ENCODE measurements around the gene PAPOLB. TPM values are rescaled to one million over a fixed set of nuclear protein-coding genes. Genes with fewer than 3 reads are reported as not detected.

Gene PAPOLB
- total RNA-seq, 1 donor from 2014 or later, result 0.14 TPM

Other genes starting within 250 kb of the PAPOLB start
- 27.0 TPM for gene FOXK1, start 179.7 kb downstream of the PAPOLB start, total RNA-seq
- gene AP5Z1, start 86.4 kb downstream of the PAPOLB start, total RNA-seq, result 45.0 TPM
- 2.4 TPM for gene RADIL, start 21.7 kb upstream of the PAPOLB start, total RNA-seq
- not detected for gene MMD2, start 97.2 kb upstream of the PAPOLB start, total RNA-seq
- 10.1 TPM for gene RBAK, start 183.8 kb upstream of the PAPOLB start, total RNA-seq

Data from mucosa of gallbladder (tissue), 1 donor.